B cell (primary cell): ENCODE data around the gene MBTPS1. TPM values are rescaled to one million over a fixed set of nuclear protein-coding genes. Genes with fewer than 3 reads are reported as not detected.

Source experiments
- ATAC-seq: fragments of 200-7000 bp; cut with Tn5 transposase; one replicate; pipeline ENCODE4 v1.10.0; 2021; ENCODE audit warnings: low read depth, mild to moderate bottlenecking, moderate number of reproducible peaks, moderate library complexity
- CTCF ChIA-PET: fragments of 350-600 bp; sonication (Branson Sonifier 250); formaldehyde crosslinking; loops from one replicate; lab custom pipeline; 2021; ENCODE audit warnings: antibody characterized with exemption, inconsistent platforms; lab: Charles Lee
- POLR2A ChIA-PET: fragments of 350-600 bp; sonication (Branson Sonifier 250); formaldehyde crosslinking; loops from one replicate; lab custom pipeline; 2021; ENCODE audit warnings: antibody characterized with exemption; lab: Charles Lee
- DNase-seq: peaks from one replicate; pipeline ENCODE4 v3.0.0; 2013
- H2AFZ ChIP-seq: 2 replicates; pipeline ENCODE4 v1.6.1; 2012; ENCODE audit warnings: mild to moderate bottlenecking, low read depth, low read length; ENCODE audit not compliant: insufficient read depth, poor library complexity, severe bottlenecking
- H3K27ac ChIP-seq, 2 donors: 1 replicate in 1 of 2; 2 replicates in 1 of 2; pipeline ENCODE4 v1.5.1; 2012 to 2013; ENCODE audit warnings: low read length in 2 of 2, mild to moderate bottlenecking in 2 of 2, moderate library complexity in 1 of 2
- H3K27me3 ChIP-seq, 4 experiments: fragments of 200-600 bp in 1 of 4; sonication (generic) in 1 of 4; replicated peaks in 1 of 4; 1 replicate in 2 of 4; 2 replicates in 2 of 4; pipeline versions ENCODE4 v1.6.1 to v1.7.0; 2013 to 2016; ENCODE audit warnings: low read length in 3 of 4, mild to moderate bottlenecking in 2 of 4, mixed read lengths in 1 of 4, moderate library complexity in 1 of 4; ENCODE audit not compliant: insufficient read depth in 4 of 4, control insufficient read depth in 3 of 4; ENCODE audit errors: control extremely low read depth in 1 of 4
- H3K36me3 ChIP-seq, 2 experiments: replicated peaks in 1 of 2; 1 replicate in 1 of 2; 2 replicates in 1 of 2; pipeline versions ENCODE4 v1.6.1 to v1.7.1; 2013; ENCODE audit warnings: low read length in 1 of 2; ENCODE audit not compliant: insufficient read depth in 2 of 2, control insufficient read depth in 1 of 2; ENCODE audit errors: control extremely low read depth in 1 of 2, extremely low read depth in 1 of 2
- H3K4me1 ChIP-seq, 2 donors: fragments of 200-600 bp in 1 of 2; sonication (generic) in 1 of 2; 1 replicate in 1 of 2; 2 replicates in 1 of 2; pipeline versions ENCODE4 v1.5.1 to v1.6.1; 2013 to 2017; ENCODE audit warnings: low read length in 2 of 2; ENCODE audit not compliant: control insufficient read depth in 2 of 2, insufficient read depth in 2 of 2
- H3K4me2 ChIP-seq: replicated peaks from 2 replicates; pipeline ENCODE3; 2012; ENCODE audit warnings: mild to moderate bottlenecking, low read depth, low read length; ENCODE audit not compliant: poor library complexity, severe bottlenecking
- H3K4me3 ChIP-seq, 5 experiments: fragments of 200-600 bp in 1 of 5; sonication (generic) in 1 of 5; 1 replicate in 3 of 5; 2 replicates in 2 of 5; pipeline versions ENCODE4 v1.5.1 to v1.7.0; 2011 to 2016; ENCODE audit warnings: low read length in 4 of 5, mild to moderate bottlenecking in 4 of 5, low read depth in 2 of 5, control low read depth in 1 of 5, moderate library complexity in 1 of 5; ENCODE audit not compliant: insufficient read depth in 1 of 5; ENCODE audit errors: control extremely low read depth in 1 of 5, extremely low read depth in 1 of 5
- H3K79me2 ChIP-seq: fragments of 200-600 bp; sonication (generic); one replicate; pipeline ENCODE4 v1.6.0; 2016; ENCODE audit warnings: low read length; ENCODE audit not compliant: control insufficient read depth, insufficient read depth
- H3K9ac ChIP-seq: fragments of 200-600 bp; sonication (generic); 2 replicates; pipeline ENCODE4 v1.6.1; 2017; ENCODE audit warnings: mild to moderate bottlenecking, low read length, moderate library complexity
- H3K9me3 ChIP-seq, 3 donors: one replicate each; pipeline versions ENCODE4 v1.6.1 to v1.7.1; 2013; ENCODE audit warnings: low read length in 2 of 3; ENCODE audit not compliant: control insufficient read depth in 2 of 3, insufficient read depth in 1 of 3; ENCODE audit errors: control extremely low read depth in 1 of 3
- H4K20me1 ChIP-seq: 2 replicates; pipeline ENCODE4 v1.6.0; 2012; ENCODE audit warnings: mild to moderate bottlenecking, low read length; ENCODE audit not compliant: insufficient read depth, control insufficient read depth, poor library complexity, severe bottlenecking
- H3K27ac Mint-ChIP-seq: one replicate; pipeline ENCODE4 v1.8.0; 2021; ENCODE audit warnings: mixed read lengths
- H3K27me3 Mint-ChIP-seq: one replicate; pipeline ENCODE4 v1.8.0; 2021; ENCODE audit warnings: mixed read lengths
- H3K4me1 Mint-ChIP-seq: one replicate; pipeline ENCODE4 v1.8.0; 2021; ENCODE audit warnings: mixed read lengths
- H3K4me3 Mint-ChIP-seq: one replicate; pipeline ENCODE4 v1.8.0; 2021; ENCODE audit warnings: mixed read lengths
- H3K9me3 Mint-ChIP-seq: one replicate; pipeline ENCODE4 v1.8.0; 2022; ENCODE audit warnings: mixed read lengths; ENCODE audit not compliant: insufficient read depth
- CTCF ChIP-seq: fragments of 200-600 bp; IDR thresholded peaks from one replicate; pipeline ENCODE4 v1.8.0; 2022; ENCODE audit warnings: antibody characterized with exemption, mild to moderate bottlenecking
- EZH2 ChIP-seq: IDR thresholded peaks from 2 replicates; pipeline ENCODE4 v1.6.1; 2012; ENCODE audit warnings: borderline replicate concordance, low read depth, mild to moderate bottlenecking, moderate library complexity, low read length; ENCODE audit not compliant: insufficient read depth, poor library complexity, severe bottlenecking
- WGBS: methylation state at CpG from one replicate; pipeline ENCODE4 v1.1.5; 2013; ENCODE audit warnings: missing lambda C conversion rate; ENCODE audit not compliant: insufficient coverage; 5-methylcytosine and 5-hydroxymethylcytosine counted together
- intact Hi-C: fragments of 100-400 bp; cut with micrococcal nuclease; formaldehyde crosslinking; loops from one replicate; pipeline ENCODE4 v1.10.0; 2022
- polyA plus RNA-seq: library from polyadenylated mRNA; depleted of rRNA; stranded (reverse); fragments of >200 nt; gene quantifications from 2 replicates; pipeline ENCODE4 v1.2.3, GENCODE V29; 2012
- total RNA-seq, 2 donors: library from RNA; stranded (reverse); fragments of 120-200 nt in 1 of 2; gene quantifications; 1 replicate in 1 of 2; 2 replicates in 1 of 2; pipeline versions ENCODE4 v1.2.3 to v1.2.4, GENCODE V29; 2013 to 2022

The MBTPS1 gene
- total and polyA plus RNA-seq, 2 donors (not counting 1 experiment from before 2014, with no cell fraction given) = 85.9 to 120 TPM

GRCh38 chr16:84029297-84030047 lies 87.3 kb downstream of the MBTPS1 start:
- TF ChIP-seq CTCF (no peak), EZH2 (no peak)
- no peak overlapping the region for H3K4me3 Mint-ChIP-seq
- CTCF ChIA-PET = no interaction called here

GRCh38 chr16:84027625-84028024 lies 89.1 kb downstream of the MBTPS1 start:
- H3K9ac ChIP-seq = no peak overlapping the region
- ChIA-PET POLR2A (no interaction called here), CTCF (no interaction called here)
- peaks cover 0 to 9% (median 3%) of the 10 kb centered on the region in 4 experiments for H3K27me3 ChIP-seq
- no peaks in the 10 kb centered on the region for H3K36me3 ChIP-seq
- TF ChIP-seq EZH2 (no peak), CTCF (no peak)
- H3K27me3 Mint-ChIP-seq = peaks cover 39% of the 10 kb centered on the region
- no peak for ATAC-seq
- DNase-seq = no peak
- 83% methylated on average over 15 of the region's 15 CpGs for WGBS
- H3K9me3 ChIP-seq = peaks cover 0 to 3% (median 0%) of the 10 kb centered on the region in 3 donors
- no peak overlapping the region for H3K27ac Mint-ChIP-seq
- peaks cover 7% of the 10 kb centered on the region for H3K4me1 Mint-ChIP-seq
- no peaks in the 10 kb centered on the region for H4K20me1 ChIP-seq
- H3K27ac ChIP-seq = no peak overlapping the region
- H3K4me3 ChIP-seq = no peak overlapping the region
- no peak overlapping the region for H3K4me3 Mint-ChIP-seq
- intact Hi-C loops = no loop called here
- peaks cover 0 to 4% of the 10 kb centered on the region in 2 donors for H3K4me1 ChIP-seq
- no peak overlapping the region for H3K4me2 ChIP-seq
- H3K9me3 Mint-ChIP-seq = no peaks in the 10 kb centered on the region
- no peaks in the 10 kb centered on the region for H3K79me2 ChIP-seq
- no peak overlapping the region for H2AFZ ChIP-seq

More at GRCh38 chr16:84029297-84030047, 87.3 kb downstream of the MBTPS1 start:
- POLR2A ChIA-PET = no interaction called here
- H3K27ac ChIP-seq = no peak overlapping the region
- no peak overlapping the region for H3K4me3 ChIP-seq
- no peak overlapping the region for H2AFZ ChIP-seq
- no peaks in the 10 kb centered on the region for H3K79me2 ChIP-seq
- Mint-ChIP-seq H3K4me1 (peaks cover 7% of the 10 kb centered on the region), H3K27me3 (peaks cover 39% of the 10 kb centered on the region), H3K9me3 (no peaks in the 10 kb centered on the region), H3K27ac (no peak overlapping the region)
- H4K20me1 ChIP-seq = no peaks in the 10 kb centered on the region
- WGBS = 27% methylated on average over 14 of the region's 14 CpGs
- no peak overlapping the region for H3K9ac ChIP-seq
- intact Hi-C loops = no loop called here
- H3K36me3 ChIP-seq = no peaks in the 10 kb centered on the region
- DNase-seq (no peak), ATAC-seq (no peak)
- no peak overlapping the region for H3K4me2 ChIP-seq
- peaks cover 0 to 2% (median 0%) of the 10 kb centered on the region in 3 donors for H3K9me3 ChIP-seq
- H3K4me1 ChIP-seq = peaks cover 0 to 4% of the 10 kb centered on the region in 2 donors
- peaks cover 0 to 9% (median 3%) of the 10 kb centered on the region in 4 experiments for H3K27me3 ChIP-seq
